CD4-positive, alpha-beta T cell treated with Interleukin-1 beta for 1 hour (primary cell): Measurements from ENCODE around the gene TCP11L2.
"Not testable (repeated sequence)": the region's sequence is repeated elsewhere in the genome, so short reads cannot be mapped to it uniquely, and the experiment has no call there.

ENCODE experiments used
- DNase-seq, 2 donors: peaks; one replicate each; pipeline ENCODE4 v3.0.0-alpha.2; 2020 to 2022

TCP11L2 gene

GRCh38 chr12:106345746-106346145, 43.2 kb downstream of the TCP11L2 start:
- peak; percentile 5 to 13 for DNase-seq

- DNase-seq, result no peak
Observed at GRCh38 chr12:106348411-106348810, 45.9 kb downstream of the TCP11L2 start.

- DNase-seq, result no peak
Observed at GRCh38 chr12:106353175-106353574, 50.6 kb downstream of the TCP11L2 start.

- DNase-seq, result peak; percentile 95 to 96
Observed at GRCh38 chr12:106357549-106358395, 55.2 kb downstream of the TCP11L2 start, which contains the start of gene POLR3B. POLR3B (plus strand) TSS chr12:106357748; CDS start chr12:106357880, 132 bp downstream.

- DNase-seq, result no peak
Observed at GRCh38 chr12:106358396-106359241, 56.1 kb downstream of the TCP11L2 start.

GRCh38 chr12:106359646-106360399, 57.3 kb downstream of the TCP11L2 start:
- no peak for DNase-seq

GRCh38 chr12:106360400-106360994, 58.0 kb downstream of the TCP11L2 start:
- DNase-seq, result no peak

- no peak for DNase-seq
Observed at GRCh38 chr12:106362971-106363370, 60.4 kb downstream of the TCP11L2 start.

- no peak for DNase-seq
Observed at GRCh38 chr12:106364261-106364660, 61.7 kb downstream of the TCP11L2 start.

GRCh38 chr12:106369624-106370346, 67.3 kb downstream of the TCP11L2 start:
- DNase-seq, result no peak

- DNase-seq, result no peak
Observed at GRCh38 chr12:106378788-106379187, 76.3 kb downstream of the TCP11L2 start.

GRCh38 chr12:106380954-106381353, 78.4 kb downstream of the TCP11L2 start:
- DNase-seq, result no peak

GRCh38 chr12:106381866-106382265, 79.3 kb downstream of the TCP11L2 start:
- not testable (repeated sequence) for DNase-seq

- DNase-seq, result no peak
Observed at GRCh38 chr12:106386813-106387535, 84.4 kb downstream of the TCP11L2 start.

GRCh38 chr12:106387848-106388377, 85.4 kb downstream of the TCP11L2 start:
- DNase-seq, result no peak

GRCh38 chr12:106389151-106389550, 86.6 kb downstream of the TCP11L2 start:
- no peak for DNase-seq

GRCh38 chr12:106392759-106393158, 90.2 kb downstream of the TCP11L2 start:
- DNase-seq, result no peak
